ENCODE data around the gene TRERF1.

DNA sequence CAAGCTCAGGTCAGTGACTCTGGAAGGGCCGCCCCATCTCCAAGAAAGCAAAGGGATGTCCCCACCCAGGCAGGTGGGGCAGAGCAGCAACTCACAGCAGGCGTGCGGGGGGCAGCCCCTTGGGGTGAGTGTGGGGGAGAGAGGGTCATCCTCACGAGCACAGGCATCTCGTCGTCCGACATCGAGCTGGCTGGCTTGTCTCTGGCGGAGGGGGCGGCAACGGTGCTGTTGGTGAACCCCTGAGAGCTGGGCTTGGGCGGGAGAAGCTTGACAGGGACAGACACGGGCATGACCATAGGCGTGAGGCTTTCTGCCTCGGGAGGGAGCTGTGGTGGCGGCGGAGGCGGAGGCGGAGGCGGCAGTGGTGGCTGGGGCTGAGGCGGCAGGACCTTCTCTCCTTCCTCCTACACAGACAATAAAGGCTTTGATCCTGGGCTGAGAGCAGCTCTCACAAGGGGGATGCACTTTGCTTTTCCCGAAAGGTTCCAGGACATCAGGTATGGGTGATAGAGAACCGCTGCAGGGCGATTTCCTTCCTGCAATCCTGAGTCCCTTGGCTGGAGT is 188.5 kb downstream of the TRERF1 start:
- no peak for TF ChIP-seq CREM (CRISPR knock-in tag; IDR thresholded peaks at IDR 0.05)
- TF ChIP-seq ZNF219 (CRISPR knock-in tag; IDR thresholded peaks at IDR 0.05; ENCODE audit: borderline replicate concordance): no peak
- TF ChIP-seq IRF2 (CRISPR knock-in tag; IDR thresholded peaks at IDR 0.05; ENCODE audit: borderline replicate concordance, low read depth): no peak
- TF ChIP-seq, protein P1, sequence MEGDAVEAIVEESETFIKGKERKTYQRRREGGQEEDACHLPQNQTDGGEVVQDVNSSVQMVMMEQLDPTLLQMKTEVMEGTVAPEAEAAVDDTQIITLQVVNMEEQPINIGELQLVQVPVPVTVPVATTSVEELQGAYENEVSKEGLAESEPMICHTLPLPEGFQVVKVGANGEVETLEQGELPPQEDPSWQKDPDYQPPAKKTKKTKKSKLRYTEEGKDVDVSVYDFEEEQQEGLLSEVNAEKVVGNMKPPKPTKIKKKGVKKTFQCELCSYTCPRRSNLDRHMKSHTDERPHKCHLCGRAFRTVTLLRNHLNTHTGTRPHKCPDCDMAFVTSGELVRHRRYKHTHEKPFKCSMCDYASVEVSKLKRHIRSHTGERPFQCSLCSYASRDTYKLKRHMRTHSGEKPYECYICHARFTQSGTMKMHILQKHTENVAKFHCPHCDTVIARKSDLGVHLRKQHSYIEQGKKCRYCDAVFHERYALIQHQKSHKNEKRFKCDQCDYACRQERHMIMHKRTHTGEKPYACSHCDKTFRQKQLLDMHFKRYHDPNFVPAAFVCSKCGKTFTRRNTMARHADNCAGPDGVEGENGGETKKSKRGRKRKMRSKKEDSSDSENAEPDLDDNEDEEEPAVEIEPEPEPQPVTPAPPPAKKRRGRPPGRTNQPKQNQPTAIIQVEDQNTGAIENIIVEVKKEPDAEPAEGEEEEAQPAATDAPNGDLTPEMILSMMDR (IDR thresholded peaks at IDR 0.05): no peak
- no peak for TF ChIP-seq MYBL2 (CRISPR knock-in tag; IDR thresholded peaks at IDR 0.05)
- TF ChIP-seq, protein P2, sequence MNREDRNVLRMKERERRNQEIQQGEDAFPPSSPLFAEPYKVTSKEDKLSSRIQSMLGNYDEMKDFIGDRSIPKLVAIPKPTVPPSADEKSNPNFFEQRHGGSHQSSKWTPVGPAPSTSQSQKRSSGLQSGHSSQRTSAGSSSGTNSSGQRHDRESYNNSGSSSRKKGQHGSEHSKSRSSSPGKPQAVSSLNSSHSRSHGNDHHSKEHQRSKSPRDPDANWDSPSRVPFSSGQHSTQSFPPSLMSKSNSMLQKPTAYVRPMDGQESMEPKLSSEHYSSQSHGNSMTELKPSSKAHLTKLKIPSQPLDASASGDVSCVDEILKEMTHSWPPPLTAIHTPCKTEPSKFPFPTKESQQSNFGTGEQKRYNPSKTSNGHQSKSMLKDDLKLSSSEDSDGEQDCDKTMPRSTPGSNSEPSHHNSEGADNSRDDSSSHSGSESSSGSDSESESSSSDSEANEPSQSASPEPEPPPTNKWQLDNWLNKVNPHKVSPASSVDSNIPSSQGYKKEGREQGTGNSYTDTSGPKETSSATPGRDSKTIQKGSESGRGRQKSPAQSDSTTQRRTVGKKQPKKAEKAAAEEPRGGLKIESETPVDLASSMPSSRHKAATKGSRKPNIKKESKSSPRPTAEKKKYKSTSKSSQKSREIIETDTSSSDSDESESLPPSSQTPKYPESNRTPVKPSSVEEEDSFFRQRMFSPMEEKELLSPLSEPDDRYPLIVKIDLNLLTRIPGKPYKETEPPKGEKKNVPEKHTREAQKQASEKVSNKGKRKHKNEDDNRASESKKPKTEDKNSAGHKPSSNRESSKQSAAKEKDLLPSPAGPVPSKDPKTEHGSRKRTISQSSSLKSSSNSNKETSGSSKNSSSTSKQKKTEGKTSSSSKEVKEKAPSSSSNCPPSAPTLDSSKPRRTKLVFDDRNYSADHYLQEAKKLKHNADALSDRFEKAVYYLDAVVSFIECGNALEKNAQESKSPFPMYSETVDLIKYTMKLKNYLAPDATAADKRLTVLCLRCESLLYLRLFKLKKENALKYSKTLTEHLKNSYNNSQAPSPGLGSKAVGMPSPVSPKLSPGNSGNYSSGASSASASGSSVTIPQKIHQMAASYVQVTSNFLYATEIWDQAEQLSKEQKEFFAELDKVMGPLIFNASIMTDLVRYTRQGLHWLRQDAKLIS (CRISPR knock-in tag; IDR thresholded peaks at IDR 0.05; ENCODE audit: borderline replicate concordance): no peak

Data from WTC11 (cell line).